Heart right ventricle (tissue), 16 donors: ENCODE measurements around the gene ZNF652. TPM values are rescaled to one million over a fixed set of nuclear protein-coding genes. Genes with fewer than 3 reads are reported as not detected.

Experiments
- ATAC-seq, 8 donors: fragments of 200-7000 bp; cut with Tn5 transposase; one replicate each; pipeline ENCODE4 v1.9.1; 2020; ENCODE audit warnings: mild to moderate bottlenecking in 8 of 8, moderate library complexity in 8 of 8, moderate number of reproducible peaks in 1 of 8
- DNase-seq, 2 donors: peaks; one replicate each; pipeline ENCODE4 v3.0.0-alpha.2; 2020
- H3K27ac ChIP-seq, 10 donors: fragments of 200-600 bp; sonication (generic) in 2 of 10; one replicate each; pipeline versions ENCODE4 v1.5.0 to v1.8.0; 2020 to 2022; ENCODE audit warnings: mild to moderate bottlenecking in 3 of 10
- H3K27me3 ChIP-seq, 7 donors: fragments of 200-600 bp; one replicate each; pipeline ENCODE4 v1.8.0; 2021 to 2022; ENCODE audit warnings: mild to moderate bottlenecking in 2 of 7
- H3K36me3 ChIP-seq, 9 donors: fragments of 200-600 bp; sonication (generic) in 1 of 9; one replicate each; pipeline versions ENCODE4 v1.5.0 to v1.8.0; 2020 to 2022; ENCODE audit warnings: mild to moderate bottlenecking in 2 of 9
- H3K4me1 ChIP-seq, 9 donors: fragments of 200-600 bp; sonication (generic) in 1 of 9; one replicate each; pipeline versions ENCODE4 v1.5.0 to v1.8.0; 2020 to 2022; ENCODE audit warnings: mild to moderate bottlenecking in 4 of 9
- H3K4me3 ChIP-seq, 10 donors: fragments of 200-600 bp; sonication (generic) in 2 of 10; one replicate each; pipeline versions ENCODE4 v1.5.0 to v1.8.0; 2020 to 2022; ENCODE audit warnings: mild to moderate bottlenecking in 7 of 10, moderate library complexity in 2 of 10
- H3K9me3 ChIP-seq, 11 donors: fragments of 200-600 bp in 10 of 11; sonication (generic) in 2 of 11; one replicate each; pipeline versions ENCODE4 v1.5.0 to v1.8.0; 2013 to 2022; ENCODE audit warnings: mild to moderate bottlenecking in 2 of 11, control low read depth in 1 of 11, moderate library complexity in 1 of 11
- WGBS, 2 donors: extraction: QIAGEN DNeasy Blood & Tissue Kit; methylation state at CpG; one replicate each; pipeline ENCODE4 v1.1.7; 2013; ENCODE audit warnings: inconsistent platforms in 1 of 2; 5-methylcytosine and 5-hydroxymethylcytosine counted together
- intact Hi-C, 10 donors: fragments of 100-400 bp; cut with DNase I; formaldehyde crosslinking; loops; one replicate each; pipeline versions ENCODE4 v1.11.1 to v1.14.2; 2022
- polyA plus RNA-seq, 2 donors: library from polyadenylated mRNA; stranded (reverse); fragments of 200-250 nt; gene quantifications; one replicate each; pipeline ENCODE4 v1.2.3, GENCODE V29; 2013
- total RNA-seq, 10 donors: library from RNA; stranded (reverse); fragmentation: NEBNext Ultra II Directional in 3 of 10; extraction: Animal tissue kit (Norgen Biotek cat#: 25700) in 3 of 10; gene quantifications; one replicate each; pipeline versions ENCODE4 v1.2.1 to v1.2.4, GENCODE V29; 2021 to 2023
- TF ChIP-seq, protein P1 (sequence below), 9 donors: fragments of 200-600 bp; sonication (generic) in 2 of 9; IDR thresholded peaks; one replicate each; pipeline versions ENCODE4 v1.5.0 to v1.8.0; 2021 to 2022; ENCODE audit warnings: antibody characterized with exemption in 9 of 9, mild to moderate bottlenecking in 5 of 9, moderate library complexity in 1 of 9
- donor health status: Arrhythmogenic right ventricular cardiomyopathy.
- donor health status: ischemic (EF 13 %, LVEDD 7.1; RV severe dilation, severe dysfunction).
- donor health status: healthy with polysubstance abuse.
- donor health status: DM: no; HTN: yes; CAD: no.
- donor health status: DM: no; HTN: no; CAD: no.
- donor health status: ischemic (EF 25% LVEDD 6.9; RV normal size, moderate dysfunction).
- donor health status: ischemic (EF 25% LVEDD 5.7; RV mildly dilated, moderate dysfunction).
- donor health status: healthy.
- donor health status: DM: yes; HTN: yes; CAD: no.
- donor health status: Ischemic cardiomyopathy.
- donor health status: ischemic (EF 35%, LVEDD 5.7; RV mildly dilated, moderate dysfunction).
- donor health status: nonischemic (EF 11% LVEDD 7.7; RV severe dilation, severe dysfunction).
- donor health status: DM: yes; HTN: yes; CAD: no.
- donor health status: PGD.
- donor health status: ischemic (EF 29% LVEDD 5.4; RV normal size, mild dysfunction).
- donor health status: nonischemic (EF 23%, LVEDD 6.1; RV moderate dilation, normal function).

The ZNF652 gene
- total and polyA plus RNA-seq, 12 donors: 5.2 to 35.6 (median 19.6) TPM

DNA sequence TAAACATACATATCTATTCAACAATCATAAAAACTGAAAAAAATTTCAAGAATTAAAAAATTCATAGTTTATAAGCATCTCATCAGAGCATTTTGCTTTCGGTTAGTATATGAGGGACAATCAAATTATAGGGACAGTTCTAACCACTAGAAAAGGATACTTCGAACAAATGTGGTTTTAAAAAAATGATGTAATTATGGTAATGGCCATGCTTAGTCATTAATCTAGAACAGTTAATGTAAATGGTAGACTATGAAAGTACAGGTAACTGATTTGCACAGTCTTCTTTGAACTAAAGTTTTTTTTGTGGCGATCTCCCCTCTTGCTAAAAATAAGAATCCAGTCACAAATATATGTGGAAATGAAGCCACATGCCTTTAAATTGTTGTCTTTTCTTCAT lies 67.9 kb downstream of the ZNF652 start:
- Histone ChIP-seq H3K9me3 (no peaks in the 10 kb centered on the region), H3K27ac (no peak overlapping the region), H3K4me3 (no peak overlapping the region), H3K36me3 (peaks cover 0 to 72% (median 11%) of the 10 kb centered on the region in 9 donors), H3K27me3 (no peaks in the 10 kb centered on the region), H3K4me1 (no peaks in the 10 kb centered on the region)
- ATAC-seq: no peak
- no peak for DNase-seq
- WGBS, 2 donors: 90 to 92% methylated on average over 3 of the region's 3 CpGs
- intact Hi-C loops: loop anchor here in 7 of 10 donors (5.0 to 10.0 kb wide), 4 partner anchors 67 to 112 kb away; no protein-coding TSS in a partner anchor
- TF ChIP-seq, protein P1, sequence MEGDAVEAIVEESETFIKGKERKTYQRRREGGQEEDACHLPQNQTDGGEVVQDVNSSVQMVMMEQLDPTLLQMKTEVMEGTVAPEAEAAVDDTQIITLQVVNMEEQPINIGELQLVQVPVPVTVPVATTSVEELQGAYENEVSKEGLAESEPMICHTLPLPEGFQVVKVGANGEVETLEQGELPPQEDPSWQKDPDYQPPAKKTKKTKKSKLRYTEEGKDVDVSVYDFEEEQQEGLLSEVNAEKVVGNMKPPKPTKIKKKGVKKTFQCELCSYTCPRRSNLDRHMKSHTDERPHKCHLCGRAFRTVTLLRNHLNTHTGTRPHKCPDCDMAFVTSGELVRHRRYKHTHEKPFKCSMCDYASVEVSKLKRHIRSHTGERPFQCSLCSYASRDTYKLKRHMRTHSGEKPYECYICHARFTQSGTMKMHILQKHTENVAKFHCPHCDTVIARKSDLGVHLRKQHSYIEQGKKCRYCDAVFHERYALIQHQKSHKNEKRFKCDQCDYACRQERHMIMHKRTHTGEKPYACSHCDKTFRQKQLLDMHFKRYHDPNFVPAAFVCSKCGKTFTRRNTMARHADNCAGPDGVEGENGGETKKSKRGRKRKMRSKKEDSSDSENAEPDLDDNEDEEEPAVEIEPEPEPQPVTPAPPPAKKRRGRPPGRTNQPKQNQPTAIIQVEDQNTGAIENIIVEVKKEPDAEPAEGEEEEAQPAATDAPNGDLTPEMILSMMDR (IDR thresholded peaks at IDR 0.05): no peak

DNA sequence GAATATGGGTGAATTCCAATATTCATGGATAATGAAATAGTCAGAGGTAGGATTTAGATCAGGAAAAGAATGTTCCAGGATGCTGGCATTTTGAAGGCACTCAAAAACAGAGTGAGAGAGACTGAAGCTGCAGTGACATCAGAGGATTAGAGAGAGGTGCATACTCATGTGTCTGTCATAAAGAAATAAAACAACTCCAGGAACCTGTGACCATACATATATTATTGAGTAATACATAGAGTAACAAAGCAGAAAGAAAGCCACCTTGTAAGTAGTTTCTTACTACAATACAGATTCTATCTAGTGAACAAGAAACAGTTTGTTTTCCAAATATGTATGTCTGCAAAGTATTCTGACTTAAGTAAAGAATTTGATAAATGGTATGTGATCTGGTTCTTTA lies 69.1 kb downstream of the ZNF652 start:
- ATAC-seq: no peak
- Histone ChIP-seq H3K9me3 (no peaks in the 10 kb centered on the region), H3K27ac (no peak overlapping the region), H3K36me3 (peaks cover 0 to 60% (median 5%) of the 10 kb centered on the region in 9 donors), H3K4me1 (no peaks in the 10 kb centered on the region), H3K27me3 (no peaks in the 10 kb centered on the region), H3K4me3 (no peak overlapping the region)
- TF ChIP-seq, protein P1 (IDR thresholded peaks at IDR 0.05): no peak
- DNase-seq: no peak
- intact Hi-C loops: loop anchor here in 7 of 10 donors (5.0 to 10.0 kb wide), 4 partner anchors 66 to 111 kb away; no protein-coding TSS in a partner anchor

DNA sequence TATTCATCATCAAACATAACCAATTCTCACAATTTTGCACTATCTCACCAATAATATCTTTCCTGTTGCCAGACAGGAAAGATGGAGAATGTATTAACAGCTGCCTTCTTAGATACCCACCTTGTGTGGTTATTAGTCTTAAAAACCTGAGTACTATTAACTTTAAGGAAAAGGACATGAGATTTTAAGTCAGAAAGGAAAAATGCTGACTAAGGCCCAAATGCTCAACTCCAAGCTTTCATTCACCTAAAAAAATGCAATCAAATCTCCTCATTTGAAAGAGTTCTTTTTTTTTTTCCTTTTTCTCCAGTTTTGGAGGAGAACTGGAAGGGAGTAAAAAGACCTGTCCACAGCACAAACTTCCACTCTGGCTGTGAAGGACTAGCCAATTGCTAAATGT lies 70.1 kb downstream of the ZNF652 start:
- no peak for ATAC-seq

DNA sequence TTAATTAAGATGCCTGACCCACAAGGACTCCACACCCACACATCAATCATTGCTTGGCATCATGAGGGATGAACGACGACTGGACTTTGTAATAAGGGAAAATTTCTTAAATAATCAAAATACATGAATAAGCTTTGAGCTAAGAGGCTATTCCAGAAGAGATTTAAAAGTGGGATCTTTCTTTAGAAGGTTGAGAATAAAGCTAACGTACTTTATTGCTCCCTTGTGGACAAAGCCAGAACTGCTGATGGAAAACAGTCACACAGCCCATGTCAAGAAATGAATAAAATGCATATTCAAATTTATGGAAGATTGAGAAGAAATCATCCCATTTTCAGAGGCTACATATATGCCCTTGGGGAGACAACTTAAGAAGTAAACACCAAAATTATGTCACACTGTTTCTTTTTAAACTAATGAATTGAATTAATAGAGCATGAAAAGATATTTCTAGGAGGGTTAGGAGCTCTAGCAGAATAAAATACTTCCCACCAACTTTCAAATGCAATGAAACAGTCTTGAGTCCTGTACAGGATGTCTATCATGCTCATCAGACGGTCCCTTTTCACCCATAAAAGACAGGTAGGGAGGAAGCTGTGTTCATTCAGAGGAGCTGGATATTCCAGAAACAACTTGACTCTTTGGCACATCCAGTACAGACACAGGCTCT lies 71.2 kb downstream of the ZNF652 start:
- no peak overlapping the region for H3K4me3 ChIP-seq
- H3K4me1 ChIP-seq: no peaks in the 10 kb centered on the region
- intact Hi-C loops: loop anchor here in 8 of 10 donors (1.0 to 10.0 kb wide), 7 partner anchors 62 to 111 kb away; no protein-coding TSS in a partner anchor
- DNase-seq (peak in 1 of 2 donors; percentile 17), ATAC-seq (peak in 1 of 8 donors; percentile 30)
- no peak overlapping the region for H3K27ac ChIP-seq
- TF ChIP-seq, protein P1 (IDR thresholded peaks at IDR 0.05): peak; percentile 53 to 82 (median 75)
- H3K27me3 ChIP-seq: no peaks in the 10 kb centered on the region
- 51 to 58% methylated on average over 4 of the region's 4 CpGs for WGBS, 2 donors
- H3K9me3 ChIP-seq: no peaks in the 10 kb centered on the region
- peaks cover 0 to 42% (median 0%) of the 10 kb centered on the region in 9 donors for H3K36me3 ChIP-seq

More for the DNA sequence above, 70.1 kb downstream of the ZNF652 start:
- H3K4me1 ChIP-seq: no peaks in the 10 kb centered on the region
- H3K27ac ChIP-seq: no peak overlapping the region
- no peak overlapping the region for H3K4me3 ChIP-seq
- no peaks in the 10 kb centered on the region for H3K9me3 ChIP-seq
- intact Hi-C loops: loop anchor here in 8 of 10 donors (2.0 to 10.0 kb wide), 6 partner anchors 63 to 111 kb away; no protein-coding TSS in a partner anchor
- TF ChIP-seq, protein P1 (IDR thresholded peaks at IDR 0.05): no peak
- DNase-seq: no peak
- H3K36me3 ChIP-seq: peaks cover 0 to 50% (median 0%) of the 10 kb centered on the region in 9 donors
- H3K27me3 ChIP-seq: no peaks in the 10 kb centered on the region
